Stimulated activated CD4-positive, alpha-beta T cell treated with anti-CD3 and anti-CD28 coated beads, TNF-alpha, amount 100 ng/mL, for 1 hour (primary cell): ENCODE data around the gene PPM1J.
"Not testable (repeated sequence)": the region's sequence is repeated elsewhere in the genome, so short reads cannot be mapped to it uniquely, and the experiment has no call there.

ENCODE experiments used
- DNase-seq, 3 donors: peaks; one replicate each; pipeline ENCODE4 v3.0.0-alpha.2; 2020; ENCODE audit warnings: low read depth in 3 of 3, low spot score in 1 of 3

PPM1J gene

DNA sequence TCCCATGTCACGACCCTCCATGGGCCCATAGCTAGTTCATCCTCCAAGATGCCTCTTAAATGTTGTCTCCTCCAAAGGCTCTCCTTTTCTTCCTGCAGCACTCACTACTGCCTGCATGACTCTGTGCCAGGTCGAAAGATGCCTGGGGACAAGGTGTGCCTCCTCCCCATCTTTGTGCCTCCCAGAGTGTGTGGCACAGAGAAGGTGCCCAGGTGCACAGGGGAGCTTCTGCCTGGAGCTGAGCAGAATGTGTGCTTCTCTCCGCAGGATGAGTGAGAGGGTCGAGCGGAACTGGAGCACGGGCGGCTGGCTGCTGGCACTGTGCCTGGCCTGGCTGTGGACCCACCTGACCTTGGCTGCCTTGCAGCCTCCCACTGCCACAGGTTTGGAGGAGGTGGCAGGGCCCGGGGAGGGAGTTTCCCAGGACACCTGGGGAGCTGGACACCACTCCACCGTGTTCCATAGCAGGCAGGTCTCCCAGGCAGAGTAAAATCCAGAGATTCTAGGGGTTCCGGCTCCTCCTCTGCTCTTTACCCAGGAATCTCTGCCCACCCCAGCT is 6.9 kb upstream of the PPM1J start:
- no peak for DNase-seq

DNA sequence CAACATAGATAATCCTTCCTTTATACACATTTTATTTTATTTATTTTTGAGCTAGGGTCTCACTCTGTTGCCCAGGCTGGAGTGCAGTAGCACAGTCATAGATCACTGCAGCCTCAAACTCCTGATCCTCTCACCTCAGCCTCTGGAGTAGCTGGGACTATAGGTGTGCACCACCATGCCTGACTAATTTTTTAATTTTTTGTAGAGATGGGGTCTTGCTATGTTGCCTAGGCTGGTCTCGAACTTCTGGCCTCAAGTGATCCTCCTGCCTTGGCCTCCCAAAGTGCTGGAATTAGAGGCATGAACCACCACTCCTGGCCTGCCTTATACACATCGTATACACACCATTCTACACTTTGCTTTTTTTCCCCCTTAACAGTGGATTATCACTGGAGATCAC is 6.2 kb upstream of the PPM1J start:
- DNase-seq, result not testable (repeated sequence)

DNA sequence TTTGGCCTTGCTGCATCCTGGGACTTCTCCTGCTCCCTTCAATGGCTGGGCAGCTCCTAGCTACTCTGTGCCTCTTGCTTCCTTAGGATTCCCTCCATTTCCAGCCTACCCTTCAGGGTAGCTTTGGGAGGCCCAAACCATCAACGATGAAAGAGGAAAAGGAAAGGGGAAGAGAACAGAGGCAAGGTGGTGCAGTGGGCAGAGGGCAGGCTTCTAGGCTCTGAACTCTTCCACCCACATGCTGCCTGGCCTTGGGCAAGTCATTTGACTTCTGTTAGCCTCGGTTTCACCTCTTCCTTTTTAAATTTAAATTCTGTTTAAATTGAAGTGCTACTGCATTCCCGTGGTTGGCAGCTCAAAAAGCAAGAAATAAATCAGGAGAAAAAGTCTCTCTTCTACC is 5.7 kb upstream of the PPM1J start:
- DNase-seq, result no peak

DNA sequence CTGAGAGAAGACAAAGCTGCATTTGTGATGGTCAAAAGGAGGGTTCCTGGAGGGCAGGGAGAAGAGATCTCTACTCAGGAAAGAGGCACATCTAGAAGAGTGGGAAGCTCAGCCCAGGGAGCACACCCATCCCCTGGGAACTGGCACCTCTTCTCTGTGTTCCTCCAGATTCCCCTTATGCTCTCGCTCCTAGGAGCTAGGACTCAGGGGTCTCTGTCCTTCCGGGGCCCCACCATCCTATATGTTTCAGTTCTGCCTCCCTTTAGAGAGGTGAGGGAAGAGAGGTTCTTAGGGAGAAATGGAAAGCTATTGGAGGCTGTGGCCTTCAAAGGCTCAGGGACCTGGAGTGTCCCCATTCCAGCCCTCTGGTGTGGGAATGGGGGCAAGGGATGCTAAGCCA is 4.6 kb upstream of the PPM1J start:
- DNase-seq, result no peak

DNA sequence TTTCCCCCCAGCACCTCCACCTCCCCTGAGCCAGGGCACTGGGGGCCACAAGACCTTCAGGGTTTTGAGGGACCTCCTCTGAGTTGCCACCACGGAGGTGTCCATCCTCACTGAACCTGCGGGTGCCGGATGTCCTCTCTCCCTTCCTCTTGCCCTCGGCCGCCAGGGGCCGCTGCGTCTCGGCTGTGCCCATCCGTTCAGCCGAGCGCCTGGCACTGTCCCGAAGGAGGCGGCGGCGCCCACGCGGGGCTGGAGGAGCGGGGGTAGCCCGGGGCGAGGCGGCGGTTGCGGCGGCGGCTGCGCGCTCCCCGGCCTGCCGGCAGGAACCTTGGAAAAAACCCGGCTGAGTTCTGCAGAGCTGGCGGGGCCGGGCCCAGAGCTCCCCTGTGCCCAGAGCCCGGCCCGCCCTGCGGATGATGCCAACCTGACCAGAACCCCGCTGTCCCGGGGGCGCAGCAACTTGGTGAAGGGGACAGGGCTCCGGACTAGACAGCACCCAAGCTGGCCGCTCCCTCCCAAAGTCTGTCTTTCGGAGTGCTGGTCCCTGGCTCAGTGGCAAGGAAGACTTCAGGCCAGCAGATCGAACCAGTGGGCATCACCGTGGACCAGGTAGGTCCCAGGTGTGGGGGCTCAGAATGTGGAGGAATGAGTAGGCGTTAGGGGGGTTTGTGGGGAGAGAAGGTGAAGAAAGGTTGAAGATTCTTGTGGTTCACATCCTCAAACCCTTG is 3.7 kb upstream of the PPM1J start:
- DNase-seq, result peak in 2 of 3 donors; percentile 43 to 66

DNA sequence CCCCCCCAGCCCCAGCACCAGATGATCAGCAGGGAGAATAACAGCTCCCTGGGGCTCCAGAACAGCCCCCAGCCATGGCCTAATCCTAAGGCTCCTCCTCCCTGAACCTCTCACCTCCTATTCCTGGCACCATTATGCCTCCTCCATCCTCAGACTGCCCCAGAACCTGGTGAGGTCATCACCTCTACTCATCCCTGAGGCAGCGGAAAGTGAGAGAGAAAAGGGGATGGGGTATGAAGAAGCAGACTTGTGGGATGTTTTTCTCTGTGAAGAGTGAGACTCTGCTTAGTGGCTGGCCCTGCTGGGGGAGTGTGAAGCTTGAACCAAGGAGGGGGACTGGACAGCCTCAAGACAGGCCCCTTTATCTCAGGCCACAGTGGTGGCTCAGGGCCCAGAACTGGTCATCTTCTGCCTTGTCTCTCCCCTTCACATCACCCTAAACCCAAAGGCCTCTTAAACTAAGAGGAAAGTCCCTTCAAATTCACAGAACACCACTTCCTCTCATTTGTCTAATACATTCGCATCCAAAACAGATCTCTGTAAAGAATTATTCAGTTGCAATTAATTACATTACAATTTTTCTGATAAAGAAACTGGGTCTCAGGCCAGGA is 2.2 kb upstream of the PPM1J start:
- no peak for DNase-seq

DNA sequence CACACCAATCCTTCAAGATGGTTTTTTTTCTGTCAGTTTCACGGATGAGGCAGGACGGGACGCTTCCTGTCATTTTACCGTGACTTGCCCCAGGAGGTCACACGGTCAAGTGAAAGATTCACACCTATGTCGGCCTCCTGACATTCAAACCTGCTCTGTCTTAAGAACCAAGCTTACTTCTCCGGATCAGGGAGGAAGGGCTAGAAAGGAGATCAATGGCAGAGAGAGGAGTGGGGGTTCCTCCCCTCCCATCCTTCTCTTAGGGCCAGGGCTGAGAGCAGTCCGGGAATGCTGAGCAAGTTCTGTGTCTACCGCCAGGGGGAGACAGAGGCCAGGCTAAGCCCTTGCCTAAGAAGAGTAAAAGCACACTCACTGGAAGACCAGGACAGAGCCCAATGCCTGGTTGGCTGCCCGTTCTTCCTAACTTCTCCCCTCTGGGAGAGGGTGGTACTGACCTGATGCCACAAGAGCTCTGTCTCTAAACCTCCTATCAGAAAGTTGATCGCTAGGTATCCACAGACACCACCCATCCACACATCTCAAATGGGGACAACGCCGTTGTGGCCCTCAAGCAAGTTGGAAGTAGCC is 1.1 kb upstream of the PPM1J start:
- peak; percentile 51 to 71 (median 55) for DNase-seq

DNA sequence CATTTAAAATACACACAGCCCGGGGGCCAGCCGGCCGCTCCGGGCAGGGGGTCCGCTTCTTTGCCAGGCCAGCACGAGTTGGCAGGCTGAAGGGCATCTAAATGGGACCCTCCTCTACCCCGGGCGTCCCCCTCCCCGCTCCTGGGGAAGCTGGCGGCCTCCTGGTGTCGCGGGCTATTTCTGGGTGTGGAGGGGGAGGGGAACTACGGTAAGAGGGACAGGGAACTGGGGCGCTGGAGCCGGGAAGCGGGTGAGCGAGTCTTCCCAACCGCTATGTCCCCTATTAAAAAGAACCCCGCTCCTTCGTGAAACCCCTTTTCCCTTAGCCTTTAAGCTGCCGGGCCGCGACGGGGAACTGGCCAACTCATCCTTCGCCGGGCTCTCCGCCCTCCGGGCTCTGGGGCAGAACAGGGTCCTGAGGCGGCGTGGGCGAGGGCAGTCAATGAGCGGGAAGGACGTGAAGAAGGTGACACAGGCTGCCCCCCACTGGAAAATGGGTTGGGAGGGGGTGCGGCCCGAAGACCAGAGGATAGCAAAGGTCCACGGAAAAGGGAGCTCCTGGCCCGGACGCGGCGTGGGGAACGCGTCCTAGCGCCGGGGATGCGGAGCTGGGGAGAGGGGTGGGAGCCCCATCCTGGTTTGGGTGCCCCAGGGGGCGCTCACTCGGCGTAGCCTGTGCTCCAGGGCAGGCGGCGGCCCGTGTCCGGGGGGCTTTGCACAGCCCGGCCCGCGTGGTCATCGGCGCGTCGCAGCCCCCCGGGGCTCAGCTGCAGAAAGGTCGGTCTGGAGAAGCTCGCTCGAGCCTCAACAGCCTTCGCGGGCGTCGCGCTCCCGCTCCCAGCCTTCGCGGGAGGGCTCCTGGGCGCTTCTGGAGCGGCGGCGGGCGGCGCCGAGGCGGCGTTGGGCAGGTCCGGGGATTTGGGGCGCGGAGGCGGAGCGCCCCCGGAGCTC is 544 bp downstream of the PPM1J start:
- DNase-seq, result no peak

DNA sequence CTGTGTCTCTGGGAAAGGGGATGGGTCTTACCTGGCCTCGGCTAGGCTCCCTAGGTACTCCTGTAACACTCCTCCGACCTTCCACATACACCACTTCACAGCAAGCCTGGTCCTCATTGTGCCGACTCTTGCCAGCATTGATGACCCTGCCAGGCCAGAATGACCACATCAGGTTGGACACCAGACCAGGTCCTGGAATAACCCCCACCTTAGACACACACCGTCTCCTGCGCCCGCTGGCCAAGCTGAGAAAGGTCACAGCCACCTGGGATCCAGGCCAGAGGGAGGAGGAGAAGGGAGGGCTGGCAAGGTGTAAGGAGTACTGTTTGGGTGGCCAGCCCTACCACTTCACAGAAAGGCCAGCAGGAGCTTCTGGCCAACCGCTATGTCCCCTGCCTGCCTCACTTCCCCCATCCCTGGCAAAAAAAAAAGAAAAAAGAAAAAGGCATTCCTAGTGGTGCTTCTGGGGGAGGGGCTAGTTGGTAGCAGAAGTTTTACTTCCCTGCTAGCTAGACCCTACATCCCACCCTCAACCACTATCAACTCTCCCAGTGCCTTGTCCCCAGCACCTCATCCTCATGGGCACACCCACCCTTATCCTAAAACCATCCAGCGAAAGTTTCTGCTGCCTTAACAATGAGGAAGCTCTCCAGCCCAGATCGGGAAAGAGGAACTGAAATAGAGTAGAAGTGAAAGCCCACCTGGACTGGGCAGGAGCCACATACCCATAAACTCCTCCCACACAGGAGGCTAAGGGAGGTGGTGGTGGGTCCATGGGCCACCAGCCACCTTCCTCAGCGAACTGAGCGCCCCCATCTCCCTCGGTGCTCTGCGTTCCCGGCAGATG is 1.4 kb downstream of the PPM1J start:
- no peak for DNase-seq

DNA sequence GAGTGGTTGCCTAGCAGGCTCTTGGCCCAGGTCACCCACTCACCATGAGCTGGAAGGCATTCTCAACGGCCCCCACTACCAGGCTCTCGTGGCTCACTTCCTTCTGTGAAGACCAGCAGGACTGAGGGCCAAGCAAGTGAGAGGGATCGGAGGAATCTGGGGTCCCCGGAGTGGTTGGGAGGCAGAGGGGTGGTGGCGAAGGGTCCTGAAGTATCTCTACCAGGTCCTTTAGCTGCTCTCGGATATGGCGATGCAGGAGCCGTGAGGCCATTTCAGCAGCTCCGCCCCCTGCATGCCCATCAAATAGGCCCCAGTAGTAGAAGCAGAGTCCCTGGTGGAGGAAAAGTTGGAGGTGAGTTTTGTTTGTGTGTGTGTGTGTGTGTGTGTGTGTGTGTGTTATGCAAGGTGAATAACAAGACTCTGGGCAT is 2.4 kb downstream of the PPM1J start:
- DNase-seq, result no peak

DNA sequence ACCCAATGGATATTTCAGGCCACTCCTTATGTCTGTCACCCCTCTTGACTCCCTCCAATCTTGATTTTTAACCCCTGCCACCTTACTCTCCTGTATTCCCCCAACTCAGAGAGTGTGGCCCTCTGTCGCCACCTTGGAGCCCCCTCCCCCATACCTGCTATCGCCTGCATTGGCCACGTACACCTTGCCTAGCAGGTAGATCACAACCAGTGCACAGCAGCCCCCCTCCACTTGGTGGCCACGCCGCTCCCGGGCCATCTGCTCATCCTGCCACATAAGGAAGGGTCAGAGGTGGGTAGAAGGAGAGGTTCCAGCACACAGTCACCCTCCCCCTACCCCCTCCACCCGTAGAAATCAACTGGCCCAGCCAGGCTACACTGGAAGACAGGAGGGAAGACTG is 2.9 kb downstream of the PPM1J start:
- no peak for DNase-seq

DNA sequence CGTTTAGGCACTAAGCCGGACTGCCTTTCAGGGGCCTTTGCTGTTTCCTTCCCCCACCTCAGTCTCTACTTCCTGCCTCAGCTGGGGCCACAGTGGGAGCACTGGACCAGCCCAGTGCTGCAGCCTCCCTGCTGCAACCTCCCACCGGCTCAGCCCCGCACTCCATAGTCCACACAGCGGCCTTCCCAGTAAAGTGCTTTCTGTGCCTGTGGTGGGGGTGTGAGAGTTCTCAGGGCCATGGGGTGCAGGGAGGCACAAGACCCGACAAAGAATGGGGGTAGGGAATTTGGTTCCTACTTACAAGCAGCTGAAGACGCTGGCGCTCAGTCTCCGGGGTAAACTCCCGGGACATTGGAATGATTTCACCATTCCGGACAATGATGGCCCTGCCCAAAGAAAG is 3.5 kb downstream of the PPM1J start:
- DNase-seq, result no peak

DNA sequence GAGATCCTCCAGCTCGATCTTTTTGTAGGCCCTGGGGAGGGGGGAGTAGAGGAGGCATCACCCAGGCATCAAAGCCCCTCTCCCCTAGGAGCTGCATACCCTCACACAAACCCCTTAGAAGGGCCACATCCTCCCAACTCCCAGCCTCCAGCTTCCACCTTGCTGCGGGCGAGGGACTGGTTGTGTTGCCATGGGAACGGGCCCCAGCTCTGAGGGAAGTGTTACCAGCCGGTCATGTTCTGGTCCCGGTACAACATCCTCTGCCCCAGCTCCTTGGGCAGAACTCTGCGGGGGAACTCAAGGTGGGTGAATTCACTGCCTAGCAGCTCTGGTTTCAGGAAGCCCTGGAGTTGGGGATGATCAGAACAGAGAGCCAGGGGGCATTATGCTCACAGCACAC is 4.1 kb downstream of the PPM1J start:
- no peak for DNase-seq

DNA sequence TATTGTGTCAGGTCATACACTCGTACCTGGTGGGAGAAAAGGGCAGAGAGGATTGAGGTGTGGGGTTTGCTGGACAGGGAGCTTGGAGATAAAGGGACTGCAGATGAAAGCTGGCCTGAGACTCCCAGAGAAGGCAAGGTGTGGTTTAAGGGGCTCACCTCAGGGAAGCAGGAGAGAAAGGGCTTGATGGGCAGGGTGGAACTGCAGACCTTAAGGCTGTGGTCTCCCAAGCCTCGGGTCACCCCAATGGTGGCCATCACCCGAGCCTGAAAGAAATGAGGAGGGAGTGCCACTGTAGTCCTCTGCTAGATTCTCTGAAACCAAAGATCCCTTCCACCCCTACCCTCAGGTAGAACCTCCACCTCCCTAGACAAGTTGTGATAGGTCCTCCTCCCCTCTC is 4.5 kb downstream of the PPM1J start:
- DNase-seq, result no peak

DNA sequence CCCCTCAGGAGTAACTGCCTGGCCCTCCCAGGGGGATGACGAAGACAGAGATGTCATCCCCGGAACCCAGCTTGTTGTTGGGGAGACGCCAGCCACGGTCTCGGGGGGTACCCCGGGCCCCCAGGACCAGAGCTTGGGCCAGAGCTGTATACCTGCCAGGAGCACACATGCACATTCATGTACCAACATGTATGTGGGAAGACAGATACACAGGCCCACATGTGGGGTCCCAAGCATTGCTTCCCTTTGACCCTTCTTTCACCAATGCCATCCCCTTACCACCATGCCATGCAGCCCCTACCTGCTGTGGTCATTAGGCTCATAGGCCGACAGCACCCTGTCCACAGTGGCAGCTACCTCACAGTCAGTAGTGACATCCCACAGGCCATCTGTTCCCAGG is 5.0 kb downstream of the PPM1J start:
- no peak for DNase-seq

DNA sequence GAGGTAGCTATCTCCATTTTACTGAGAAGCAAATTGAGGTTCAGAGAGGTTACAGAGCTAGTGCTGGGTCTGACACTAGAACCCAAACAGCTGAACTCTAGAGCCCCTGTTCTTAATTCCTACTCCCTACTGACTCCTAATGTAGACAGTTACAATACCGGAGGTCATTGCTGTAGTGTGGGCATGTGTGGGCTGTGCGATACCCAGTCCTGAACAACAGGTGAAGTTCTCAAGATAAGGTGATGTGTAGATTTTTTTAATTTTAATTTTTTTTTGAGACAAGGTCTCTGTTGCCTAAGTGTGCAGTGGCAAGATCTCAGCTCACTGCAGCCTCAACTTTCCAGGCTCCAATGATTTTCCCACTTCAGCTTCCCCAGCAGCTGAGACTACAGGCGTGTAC is 6.6 kb downstream of the PPM1J start:
- DNase-seq, result no peak

DNA sequence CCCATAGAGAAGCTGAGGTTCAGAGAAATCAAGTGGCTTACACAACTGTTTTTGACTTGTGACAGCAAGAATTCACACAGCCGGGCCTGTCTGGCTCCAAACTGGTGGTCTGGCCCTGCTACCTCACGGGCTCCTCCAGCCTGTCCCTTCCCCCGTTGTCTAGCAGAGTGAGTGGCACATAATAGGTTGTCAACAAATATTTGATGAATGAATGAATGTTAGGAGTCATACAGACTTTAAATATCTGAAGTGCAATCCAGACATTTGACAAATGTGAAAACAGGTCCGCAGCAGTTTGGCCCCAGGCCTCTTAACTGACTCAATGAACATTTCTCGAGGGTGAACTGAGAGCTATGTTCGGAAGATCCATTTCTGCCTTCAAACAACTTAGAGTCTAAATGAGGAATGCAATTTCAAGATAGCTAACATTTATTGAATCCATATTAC is 7.1 kb downstream of the PPM1J start:
- DNase-seq, result no peak

DNA sequence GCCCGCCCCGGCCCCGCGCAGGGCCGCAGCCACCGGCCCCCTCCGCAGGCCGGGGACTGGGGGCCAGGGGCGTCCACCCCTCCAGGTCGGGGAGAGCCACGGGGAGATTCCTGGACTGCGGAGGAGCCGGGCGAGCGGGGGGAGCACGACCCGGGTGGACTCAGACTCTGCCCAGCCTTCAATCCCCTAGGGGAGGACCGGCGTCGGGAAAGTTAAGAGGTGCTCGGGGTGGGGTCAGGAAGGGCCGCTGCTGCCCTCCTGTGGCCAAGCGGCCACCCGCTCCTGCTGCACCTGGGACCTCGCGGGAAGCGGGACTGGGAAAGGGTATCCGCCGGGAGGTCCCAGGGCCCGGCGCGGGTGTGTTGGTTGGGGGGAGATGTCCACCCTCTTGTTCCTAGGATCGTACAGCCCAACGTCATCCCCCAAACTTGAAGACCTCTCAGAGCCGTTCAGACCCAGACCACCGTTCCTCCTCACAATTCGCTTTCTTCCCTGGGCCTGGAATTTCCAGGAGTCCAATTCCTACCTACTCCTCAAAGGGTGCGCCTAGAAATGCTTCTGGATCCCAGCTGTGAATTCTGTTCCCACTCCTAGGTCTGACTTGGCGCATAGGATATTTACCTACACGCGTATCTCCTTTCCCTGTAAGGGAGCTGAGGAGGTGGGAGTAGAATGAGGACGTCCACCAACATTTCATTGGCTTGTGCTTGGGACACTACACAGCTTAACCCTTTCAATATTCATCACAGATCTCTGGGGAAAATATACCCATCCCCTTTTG is 7.7 kb downstream of the PPM1J start:
- peak in 2 of 3 donors; percentile 21 to 52 for DNase-seq

DNA sequence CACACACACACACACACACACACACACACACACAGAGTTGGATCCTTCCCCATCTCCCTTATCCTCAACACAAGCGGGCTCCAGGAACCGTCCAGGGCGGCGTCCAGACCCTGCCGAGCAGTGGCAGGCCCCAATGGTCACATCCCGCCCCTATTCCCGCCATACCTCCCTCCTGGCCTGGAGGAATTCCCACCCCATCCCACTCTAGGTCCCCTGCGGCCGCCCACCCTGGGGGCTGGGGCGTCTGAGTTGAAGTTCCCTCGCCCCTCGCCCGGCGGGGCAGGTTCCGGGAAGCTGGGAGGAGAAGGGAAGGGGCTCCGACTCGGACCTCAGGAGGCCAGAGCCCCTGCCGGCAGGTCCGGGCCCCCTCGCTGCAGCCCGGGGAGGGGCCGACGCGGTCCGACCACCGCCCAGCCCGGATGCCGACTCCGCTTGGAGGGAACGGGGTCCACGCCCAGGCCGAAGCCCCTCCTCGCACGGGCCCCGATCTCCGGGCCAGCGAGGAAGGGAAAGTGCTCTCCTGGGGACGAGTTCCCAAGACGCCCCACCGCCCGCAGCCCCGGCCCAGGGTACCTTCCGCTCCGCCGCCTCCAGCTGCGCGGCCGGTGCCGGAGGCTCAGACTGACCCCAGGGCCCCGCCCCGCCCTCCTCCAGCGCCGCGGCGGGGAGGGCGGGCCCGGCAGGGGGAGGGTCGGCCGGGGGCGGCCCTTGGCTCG is 8.5 kb downstream of the PPM1J start, which contains the start of gene RHOC:
TSS of gene RHOC (minus strand) at position 623 of the 716 bp plus-strand sequence. CDS start 3,328 bp downstream, outside the sequence.
- DNase-seq, result no peak
